ENCODE results near the gene FRMD4A.

DNA sequence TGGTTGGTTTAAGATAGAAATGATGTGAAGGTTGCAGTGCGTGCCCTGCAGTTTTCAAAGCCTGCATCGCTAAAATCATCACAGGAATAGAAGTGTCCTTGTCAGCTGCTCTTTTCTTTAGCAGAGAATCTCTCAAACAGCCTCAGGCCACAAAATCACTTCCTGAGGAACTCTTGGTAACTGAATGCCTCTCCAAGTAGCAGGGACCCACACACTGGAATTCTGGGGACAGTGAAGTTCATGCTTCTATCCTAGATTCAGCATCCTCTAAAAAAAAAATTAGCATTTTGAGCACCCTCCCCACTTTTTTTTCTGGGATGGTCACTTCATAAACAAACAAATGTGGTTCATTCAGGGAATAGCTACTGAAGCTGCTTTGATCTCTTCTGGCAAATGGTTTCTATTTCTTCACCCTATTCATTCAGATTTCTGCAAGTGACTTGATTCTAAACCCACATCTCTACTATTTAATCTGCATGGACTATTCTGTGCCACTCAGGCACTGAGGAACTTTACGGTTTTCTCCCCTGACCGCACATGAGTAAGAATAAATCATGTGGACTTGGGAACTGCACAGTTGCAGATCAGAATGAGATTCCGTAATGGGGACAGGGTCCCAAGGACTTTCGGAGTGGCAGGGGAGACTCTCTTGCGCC, 306.9 kb downstream of the FRMD4A start:
- TF ChIP-seq POLR2A (IDR thresholded peaks at IDR 0.05): no peak
- TF ChIP-seq CTCF (IDR thresholded peaks at IDR 0.05): no peak
